OCI-LY3 (cell line): Measurements from ENCODE around the gene WNT11.

ENCODE experiments used
- H2AFZ ChIP-seq: fragments of 200-600, 300-600 bp; shearing (Covaris generic); 2 replicates; pipeline ENCODE4 v1.6.0; 2014; ENCODE audit warnings: antibody characterized with exemption, low read depth, low read length
- H3K27ac ChIP-seq: fragments of 200-600, 300-600 bp; sonication (generic); 2 replicates; pipeline ENCODE4 v1.5.1; 2014; ENCODE audit warnings: mild to moderate bottlenecking, low read length, moderate library complexity, mixed read lengths
- H3K27me3 ChIP-seq: fragments of 200-600, 300-600 bp; sonication (generic); 2 replicates; pipeline ENCODE4 v1.6.1; 2014; ENCODE audit warnings: low read depth, low read length, mixed read lengths
- H3K36me3 ChIP-seq: fragments of 200-600, 300-600 bp; sonication (generic); replicated peaks from 2 replicates; pipeline ENCODE3; 2014; ENCODE audit warnings: low read depth, low read length, mixed read lengths
- H3K4me1 ChIP-seq: fragments of 300-600, 200-600 bp; sonication (generic); 2 replicates; pipeline ENCODE4 v1.6.1; 2014; ENCODE audit warnings: low read length, mixed read lengths
- H3K4me2 ChIP-seq: fragments of 200-600, 300-600 bp; sonication (generic); 2 replicates; pipeline ENCODE4 v1.6.1; 2014; ENCODE audit warnings: low read length, mixed read lengths
- H3K4me3 ChIP-seq: fragments of 300-600, 200-600 bp; sonication (generic); 2 replicates; pipeline ENCODE4 v1.5.1; 2014; ENCODE audit warnings: antibody characterized with exemption, mild to moderate bottlenecking, low read length, moderate library complexity
- H3K79me2 ChIP-seq: fragments of 300-600, 200-600 bp; shearing (Covaris generic); 2 replicates; pipeline ENCODE4 v1.6.1; 2014; ENCODE audit warnings: mild to moderate bottlenecking, low read length, mixed read lengths
- H3K9ac ChIP-seq: fragments of 300-600, 200-600 bp; shearing (Covaris generic); 2 replicates; pipeline ENCODE4 v1.6.0; 2014; ENCODE audit warnings: mild to moderate bottlenecking, low read length, moderate library complexity
- H3K9me3 ChIP-seq: fragments of 200-600, 300-600 bp; shearing (Covaris generic); 2 replicates; pipeline ENCODE4 v1.6.1; 2014; ENCODE audit warnings: low read length, mixed read lengths; ENCODE audit not compliant: insufficient read depth
- H4K20me1 ChIP-seq: fragments of 200-600, 300-600 bp; sonication (generic); 2 replicates; pipeline ENCODE4 v1.6.1; 2016; ENCODE audit warnings: low read length, mixed read lengths; ENCODE audit not compliant: insufficient read depth
- CTCF ChIP-seq: fragments of 200-600, 300-600 bp; sonication (generic); IDR thresholded peaks from 2 replicates; pipeline ENCODE4 v1.5.1; 2014; ENCODE audit warnings: antibody characterized with exemption, low read length, low read depth
- EZH2phosphoT487 ChIP-seq: fragments of 200-600 bp; shearing (Covaris generic); IDR thresholded peaks from 2 replicates; pipeline ENCODE4 v1.6.1; 2018; ENCODE audit warnings: antibody characterized with exemption, mixed run types, low read depth

WNT11 gene

GRCh38 chr11:76186776-76187279 is 19.5 kb downstream of the WNT11 start:
- no peaks in the 10 kb centered on the region for H3K79me2 ChIP-seq
- H3K9me3 ChIP-seq: no peaks in the 10 kb centered on the region
- no peak overlapping the region for H3K4me3 ChIP-seq
- TF ChIP-seq CTCF (no peak), EZH2phosphoT487 (no peak)
- no peaks in the 10 kb centered on the region for H4K20me1 ChIP-seq
- H3K4me2 ChIP-seq: no peak overlapping the region
- H3K9ac ChIP-seq: no peak overlapping the region
- H3K36me3 ChIP-seq: no peaks in the 10 kb centered on the region
- no peaks in the 10 kb centered on the region for H3K27me3 ChIP-seq
- H3K27ac ChIP-seq: no peak overlapping the region
- H2AFZ ChIP-seq: no peak overlapping the region
- H3K4me1 ChIP-seq: peaks cover 5% of the 10 kb centered on the region

- Histone ChIP-seq H3K9me3 (no peaks in the 10 kb centered on the region), H3K4me2 (no peak overlapping the region), H3K4me1 (peaks cover 5% of the 10 kb centered on the region), H3K79me2 (no peaks in the 10 kb centered on the region), H3K27ac (no peak overlapping the region), H3K36me3 (no peaks in the 10 kb centered on the region), H4K20me1 (no peaks in the 10 kb centered on the region), H2AFZ (no peak overlapping the region), H3K9ac (no peak overlapping the region), H3K4me3 (no peak overlapping the region), H3K27me3 (no peaks in the 10 kb centered on the region)
- TF ChIP-seq EZH2phosphoT487 (no peak), CTCF (no peak)
These were observed 20.3 kb downstream of the WNT11 start for GRCh38 chr11:76185931-76186401.

GRCh38 chr11:76185511-76185910 is 20.8 kb downstream of the WNT11 start:
- TF ChIP-seq CTCF (no peak), EZH2phosphoT487 (no peak)
- Histone ChIP-seq H3K4me3 (no peak overlapping the region), H4K20me1 (no peaks in the 10 kb centered on the region), H3K9ac (no peak overlapping the region), H2AFZ (no peak overlapping the region), H3K79me2 (no peaks in the 10 kb centered on the region), H3K4me2 (no peak overlapping the region), H3K4me1 (peaks cover 5% of the 10 kb centered on the region), H3K27me3 (no peaks in the 10 kb centered on the region), H3K27ac (no peak overlapping the region), H3K9me3 (no peaks in the 10 kb centered on the region), H3K36me3 (no peaks in the 10 kb centered on the region)

- Histone ChIP-seq H3K27me3 (no peaks in the 10 kb centered on the region), H3K4me1 (peaks cover 5% of the 10 kb centered on the region), H3K4me3 (no peak overlapping the region), H2AFZ (no peak overlapping the region), H4K20me1 (no peaks in the 10 kb centered on the region), H3K9me3 (no peaks in the 10 kb centered on the region), H3K4me2 (no peak overlapping the region), H3K27ac (no peak overlapping the region), H3K9ac (no peak overlapping the region), H3K79me2 (no peaks in the 10 kb centered on the region), H3K36me3 (no peaks in the 10 kb centered on the region)
- TF ChIP-seq CTCF: no peak
- TF ChIP-seq EZH2phosphoT487: no peak
These were observed 21.7 kb downstream of the WNT11 start for GRCh38 chr11:76184551-76184993.
